Amniotic stem cell (primary cell): Measurements from ENCODE around the gene MEPCE.
A peak's percentile ranks its signal among the peaks of the same experiment; 100 is the strongest.

ENCODE experiments used
- DNase-seq: peaks from one replicate; lab custom pipeline; 2025; lab: John Stamatoyannopoulos, UW

MEPCE gene

GRCh38 chr7:100464791-100465190 is 35.2 kb downstream of the MEPCE start:
- DNase-seq = no peak

GRCh38 chr7:100465299-100465698 is 35.7 kb downstream of the MEPCE start:
- DNase-seq = no peak

GRCh38 chr7:100465702-100466311 is 36.2 kb downstream of the MEPCE start:
- peak; percentile 30 for DNase-seq

GRCh38 chr7:100466653-100467605 is 37.3 kb downstream of the MEPCE start:
- no peak for DNase-seq

GRCh38 chr7:100467638-100468373 is 38.2 kb downstream of the MEPCE start:
- DNase-seq = no peak

GRCh38 chr7:100469227-100470044 is 39.8 kb downstream of the MEPCE start:
- peak; percentile 59 for DNase-seq

GRCh38 chr7:100471021-100471420 is 41.4 kb downstream of the MEPCE start:
- DNase-seq = no peak

GRCh38 chr7:100472121-100472851 is 42.7 kb downstream of the MEPCE start:
- no peak for DNase-seq

GRCh38 chr7:100472854-100473499 is 43.3 kb downstream of the MEPCE start:
- no peak for DNase-seq

- no peak for DNase-seq
Measured at GRCh38 chr7:100475549-100475948, 45.9 kb downstream of the MEPCE start.

- DNase-seq = no peak
Measured at GRCh38 chr7:100476101-100476780, 46.6 kb downstream of the MEPCE start.

GRCh38 chr7:100476903-100477870 is 47.6 kb downstream of the MEPCE start:
- DNase-seq = no peak

- no peak for DNase-seq
Measured at GRCh38 chr7:100477871-100478267, 48.2 kb downstream of the MEPCE start.

GRCh38 chr7:100478958-100479660 is 49.5 kb downstream of the MEPCE start, which contains the start of gene TSC22D4:
Gene TSC22D4 (minus strand): TSS chr7:100479214. CDS start chr7:100478038, 1,176 bp downstream.
- peak; percentile 83 for DNase-seq

- DNase-seq = no peak
Measured at GRCh38 chr7:100481466-100481865, 51.8 kb downstream of the MEPCE start.

- no peak for DNase-seq
Measured at GRCh38 chr7:100482728-100483089, 53.1 kb downstream of the MEPCE start.

GRCh38 chr7:100483090-100483721 is 53.6 kb downstream of the MEPCE start:
- peak; percentile 34 for DNase-seq
